Heart right ventricle (tissue), 16 donors: Measurements from ENCODE around the gene MAD1L1. TPM values are rescaled to one million over a fixed set of nuclear protein-coding genes. Genes with fewer than 3 reads are reported as not detected.
A peak's percentile ranks its signal among the peaks of the same experiment; 100 is the strongest.

Source experiments
- ATAC-seq, 8 donors: fragments of 200-7000 bp; cut with Tn5 transposase; one replicate each; pipeline ENCODE4 v1.9.1; 2020; ENCODE audit warnings: mild to moderate bottlenecking in 8 of 8, moderate library complexity in 8 of 8, moderate number of reproducible peaks in 1 of 8
- DNase-seq, 2 donors: peaks; one replicate each; pipeline ENCODE4 v3.0.0-alpha.2; 2020
- H3K27ac ChIP-seq, 10 donors: fragments of 200-600 bp; sonication (generic) in 2 of 10; one replicate each; pipeline versions ENCODE4 v1.5.0 to v1.8.0; 2020 to 2022; ENCODE audit warnings: mild to moderate bottlenecking in 3 of 10
- H3K27me3 ChIP-seq, 7 donors: fragments of 200-600 bp; one replicate each; pipeline ENCODE4 v1.8.0; 2021 to 2022; ENCODE audit warnings: mild to moderate bottlenecking in 2 of 7
- H3K36me3 ChIP-seq, 9 donors: fragments of 200-600 bp; sonication (generic) in 1 of 9; one replicate each; pipeline versions ENCODE4 v1.5.0 to v1.8.0; 2020 to 2022; ENCODE audit warnings: mild to moderate bottlenecking in 2 of 9
- H3K4me1 ChIP-seq, 9 donors: fragments of 200-600 bp; sonication (generic) in 1 of 9; one replicate each; pipeline versions ENCODE4 v1.5.0 to v1.8.0; 2020 to 2022; ENCODE audit warnings: mild to moderate bottlenecking in 4 of 9
- H3K4me3 ChIP-seq, 10 donors: fragments of 200-600 bp; sonication (generic) in 2 of 10; one replicate each; pipeline versions ENCODE4 v1.5.0 to v1.8.0; 2020 to 2022; ENCODE audit warnings: mild to moderate bottlenecking in 7 of 10, moderate library complexity in 2 of 10
- H3K9me3 ChIP-seq, 11 donors: fragments of 200-600 bp in 10 of 11; sonication (generic) in 2 of 11; one replicate each; pipeline versions ENCODE4 v1.5.0 to v1.8.0; 2013 to 2022; ENCODE audit warnings: mild to moderate bottlenecking in 2 of 11, control low read depth in 1 of 11, moderate library complexity in 1 of 11
- CTCF ChIP-seq, 9 donors: fragments of 200-600 bp; sonication (generic) in 2 of 9; IDR thresholded peaks; one replicate each; pipeline versions ENCODE4 v1.5.0 to v1.8.0; 2021 to 2022; ENCODE audit warnings: antibody characterized with exemption in 9 of 9, mild to moderate bottlenecking in 5 of 9, moderate library complexity in 1 of 9
- WGBS, 2 donors: extraction: QIAGEN DNeasy Blood & Tissue Kit; methylation state at CpG; one replicate each; pipeline ENCODE4 v1.1.7; 2013; ENCODE audit warnings: inconsistent platforms in 1 of 2; 5-methylcytosine and 5-hydroxymethylcytosine counted together
- intact Hi-C, 10 donors: fragments of 100-400 bp; cut with DNase I; formaldehyde crosslinking; loops; one replicate each; pipeline versions ENCODE4 v1.11.1 to v1.14.2; 2022
- polyA plus RNA-seq, 2 donors: library from polyadenylated mRNA; stranded (reverse); fragments of 200-250 nt; gene quantifications; one replicate each; pipeline ENCODE4 v1.2.3, GENCODE V29; 2013
- total RNA-seq, 10 donors: library from RNA; stranded (reverse); fragmentation: NEBNext Ultra II Directional in 3 of 10; extraction: Animal tissue kit (Norgen Biotek cat#: 25700) in 3 of 10; gene quantifications; one replicate each; pipeline versions ENCODE4 v1.2.1 to v1.2.4, GENCODE V29; 2021 to 2023
- donor health status: Arrhythmogenic right ventricular cardiomyopathy.
- donor health status: ischemic (EF 13 %, LVEDD 7.1; RV severe dilation, severe dysfunction).
- donor health status: healthy with polysubstance abuse.
- donor health status: DM: no; HTN: yes; CAD: no.
- donor health status: DM: no; HTN: no; CAD: no.
- donor health status: ischemic (EF 25% LVEDD 6.9; RV normal size, moderate dysfunction).
- donor health status: ischemic (EF 25% LVEDD 5.7; RV mildly dilated, moderate dysfunction).
- donor health status: healthy.
- donor health status: DM: yes; HTN: yes; CAD: no.
- donor health status: Ischemic cardiomyopathy.
- donor health status: ischemic (EF 35%, LVEDD 5.7; RV mildly dilated, moderate dysfunction).
- donor health status: nonischemic (EF 11% LVEDD 7.7; RV severe dilation, severe dysfunction).
- donor health status: DM: yes; HTN: yes; CAD: no.
- donor health status: PGD.
- donor health status: ischemic (EF 29% LVEDD 5.4; RV normal size, mild dysfunction).
- donor health status: nonischemic (EF 23%, LVEDD 6.1; RV moderate dilation, normal function).

The MAD1L1 gene
- total and polyA plus RNA-seq, 12 donors = 13.8 to 46.8 (median 20.2) TPM

- DNase-seq (peak in 1 of 2 donors; percentile 8), ATAC-seq (no peak)
- no peaks in the 10 kb centered on the region for H3K9me3 ChIP-seq
- intact Hi-C loops = no loop called here
- H3K27me3 ChIP-seq = no peaks in the 10 kb centered on the region
- H3K36me3 ChIP-seq = no peaks in the 10 kb centered on the region
- H3K4me3 ChIP-seq = no peak overlapping the region
- no peaks in the 10 kb centered on the region for H3K4me1 ChIP-seq
- 68 to 74% methylated on average over 45 of the region's 45 CpGs for WGBS, 2 donors
- TF ChIP-seq CTCF (IDR thresholded peaks at IDR 0.05) = no peak
- H3K27ac ChIP-seq = no peak overlapping the region
Observed at GRCh38 chr7:1856161-1856887, 376.4 kb downstream of the MAD1L1 start.

GRCh38 chr7:1855725-1856160 lies 377.0 kb downstream of the MAD1L1 start:
- DNase-seq = peak in 1 of 2 donors; percentile 2
- intact Hi-C loops = no loop called here
- ATAC-seq = no peak
- Histone ChIP-seq H3K9me3 (no peaks in the 10 kb centered on the region), H3K4me3 (no peak overlapping the region), H3K27me3 (no peaks in the 10 kb centered on the region), H3K36me3 (no peaks in the 10 kb centered on the region), H3K4me1 (no peaks in the 10 kb centered on the region), H3K27ac (no peak overlapping the region)
- TF ChIP-seq CTCF (IDR thresholded peaks at IDR 0.05) = no peak
- 89 to 90% methylated on average over 14 of the region's 14 CpGs for WGBS, 2 donors

DNA sequence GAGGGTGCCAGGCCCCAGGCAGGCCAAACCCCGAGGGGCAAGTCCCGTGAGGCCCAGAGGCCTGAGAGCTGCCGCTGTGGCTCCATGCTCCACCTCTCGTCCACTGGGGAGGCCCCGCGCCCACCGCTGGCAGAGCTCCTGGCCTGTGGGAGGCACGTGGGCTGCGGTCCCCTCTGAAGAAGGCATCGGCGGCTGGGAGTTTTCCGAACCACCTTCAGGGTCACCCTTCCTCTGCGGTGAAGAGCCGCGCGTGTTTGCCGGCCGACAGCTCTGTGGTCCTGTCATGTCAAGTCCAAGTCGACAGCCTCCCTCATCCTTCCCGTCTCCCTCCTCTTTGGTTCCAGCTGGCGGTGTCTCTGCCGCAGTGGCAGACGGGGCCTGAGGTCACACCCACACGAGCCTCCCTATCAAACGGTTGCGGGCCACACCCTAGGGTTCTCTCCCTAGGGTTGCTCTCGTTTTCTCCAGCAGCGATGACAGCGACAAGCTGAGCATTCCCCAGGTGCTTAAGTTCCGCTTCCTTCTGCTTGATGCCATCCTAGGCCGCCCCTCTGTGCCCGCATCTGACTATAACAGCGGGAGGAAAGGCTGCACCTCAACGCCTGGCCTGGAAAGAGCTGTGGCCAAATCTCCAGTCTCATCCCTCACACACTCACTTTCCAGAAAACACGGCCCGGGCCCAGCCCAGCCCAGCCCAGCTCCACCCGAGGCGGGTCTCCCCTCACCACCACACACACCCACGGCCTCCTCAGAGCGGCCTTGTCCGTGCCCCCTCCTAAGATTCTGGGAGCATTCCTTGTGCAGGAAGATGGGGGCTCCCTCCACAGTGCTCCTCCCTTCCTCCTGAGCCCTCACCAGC lies 377.6 kb downstream of the MAD1L1 start:
- DNase-seq = peak in 1 of 2 donors; percentile 8
- no peaks in the 10 kb centered on the region for H3K27me3 ChIP-seq
- WGBS, 2 donors = 91 to 93% methylated on average over 41 of the region's 41 CpGs

More for the DNA sequence above, 377.6 kb downstream of the MAD1L1 start:
- intact Hi-C loops = no loop called here
- Histone ChIP-seq H3K4me1 (no peaks in the 10 kb centered on the region), H3K27ac (no peak overlapping the region), H3K36me3 (no peaks in the 10 kb centered on the region), H3K4me3 (no peak overlapping the region), H3K9me3 (no peaks in the 10 kb centered on the region)
- TF ChIP-seq CTCF (IDR thresholded peaks at IDR 0.05) = no peak
- no peak for ATAC-seq
